ENCODE results near the gene IQGAP3. TPM values are rescaled to one million over a fixed set of nuclear protein-coding genes. Genes with fewer than 3 reads are reported as not detected.

IQGAP3 gene
- total RNA-seq, 1 experiment from 2014 or later: 48.3 TPM

- Mint-ChIP-seq H3K27me3 (ENCODE audit: insufficient read depth, unreplicated experiment) (no peaks in the 10 kb centered on the region), H3K4me1 (ENCODE audit: insufficient read depth, unreplicated experiment) (peaks cover 18% of the 10 kb centered on the region), H3K4me3 (ENCODE audit: unreplicated experiment) (no peak overlapping the region), H3K27ac (ENCODE audit: low read depth, unreplicated experiment) (no peak overlapping the region), H3K36me3 (ENCODE audit: insufficient read depth, unreplicated experiment) (peaks cover 66% of the 10 kb centered on the region), H3K9me3 (ENCODE audit: unreplicated experiment) (no peaks in the 10 kb centered on the region)
- DNase-seq (ENCODE audit: unreplicated experiment): no peak
- intact Hi-C loops (cut with micrococcal nuclease): no loop called here
- POLR2A ChIA-PET: interaction anchor here (0.5 to 6.7 kb wide), 6 partner anchors 9 to 263 kb away, joined by 3 to 83 read pairs (median 8); partner anchors contain the start of gene MEF2D
- no peak for TF ChIP-seq CTCF (IDR thresholded peaks at IDR 0.05; ENCODE audit: unreplicated experiment)
- CTCF ChIA-PET: interaction anchor here (0.5 to 8.3 kb wide), 8 partner anchors 8 to 254 kb away, joined by 3 to 64 read pairs (median 6); partner anchors contain the start of gene NAXE
- no TSS peak for BruUV-seq (replicated peaks)
These were observed 26.5 kb upstream of the IQGAP3 start for GRCh38 chr1:156598731-156599432.

GRCh38 chr1:156598125-156598524 lies 25.8 kb upstream of the IQGAP3 start:
- ChIA-PET CTCF (interaction anchor here (0.5 to 8.3 kb wide), 8 partner anchors 11 to 253 kb away, joined by 3 to 64 read pairs (median 4); no protein-coding TSS in a partner anchor), POLR2A (interaction anchor here (2.1 to 6.7 kb wide), 2 partner anchors 10 to 97 kb away, joined by 4 to 83 read pairs; partner anchors contain the start of gene MEF2D)
- no peak for TF ChIP-seq CTCF (IDR thresholded peaks at IDR 0.05; ENCODE audit: unreplicated experiment)
- Mint-ChIP-seq H3K36me3 (ENCODE audit: insufficient read depth, unreplicated experiment) (peaks cover 70% of the 10 kb centered on the region), H3K27ac (ENCODE audit: low read depth, unreplicated experiment) (no peak overlapping the region), H3K27me3 (ENCODE audit: insufficient read depth, unreplicated experiment) (no peaks in the 10 kb centered on the region), H3K4me1 (ENCODE audit: insufficient read depth, unreplicated experiment) (peaks cover 18% of the 10 kb centered on the region), H3K9me3 (ENCODE audit: unreplicated experiment) (no peaks in the 10 kb centered on the region), H3K4me3 (ENCODE audit: unreplicated experiment) (no peak overlapping the region)
- intact Hi-C loops (cut with micrococcal nuclease): no loop called here
- no peak for DNase-seq (ENCODE audit: unreplicated experiment)
- BruUV-seq (replicated peaks): no TSS peak

- intact Hi-C loops (cut with micrococcal nuclease): no loop called here
- ChIA-PET CTCF (interaction anchor here (0.9 to 1.6 kb wide), 8 partner anchors 12 to 216 kb away, joined by 3 to 10 read pairs (median 4); no protein-coding TSS in a partner anchor), POLR2A (interaction anchor here (1.1 kb wide), 1 partner anchor 16 kb away, joined by 3 read pairs; no protein-coding TSS in a partner anchor)
- H3K4me1 Mint-ChIP-seq (ENCODE audit: insufficient read depth, unreplicated experiment): peaks cover 11% of the 10 kb centered on the region
- no peak overlapping the region for H3K27ac Mint-ChIP-seq (ENCODE audit: low read depth, unreplicated experiment)
- no peak for TF ChIP-seq CTCF (IDR thresholded peaks at IDR 0.05; ENCODE audit: unreplicated experiment)
- H3K27me3 Mint-ChIP-seq (ENCODE audit: insufficient read depth, unreplicated experiment): no peaks in the 10 kb centered on the region
- H3K36me3 Mint-ChIP-seq (ENCODE audit: insufficient read depth, unreplicated experiment): peaks cover 76% of the 10 kb centered on the region
- no TSS peak for BruUV-seq (replicated peaks)
- H3K9me3 Mint-ChIP-seq (ENCODE audit: unreplicated experiment): no peaks in the 10 kb centered on the region
- DNase-seq (ENCODE audit: unreplicated experiment): no peak
- no peak overlapping the region for H3K4me3 Mint-ChIP-seq (ENCODE audit: unreplicated experiment)
These were observed 24.1 kb upstream of the IQGAP3 start for GRCh38 chr1:156596426-156596825.

- no peak for DNase-seq (ENCODE audit: unreplicated experiment)
- TF ChIP-seq CTCF (IDR thresholded peaks at IDR 0.05; ENCODE audit: unreplicated experiment): no peak
- POLR2A ChIA-PET: interaction anchor here (6.1 kb wide), 1 partner anchor 8 kb away, joined by 134 read pairs; the partner anchor contains the start of gene GPATCH4
- H3K4me3 Mint-ChIP-seq (ENCODE audit: unreplicated experiment): no peak overlapping the region
- H3K36me3 Mint-ChIP-seq (ENCODE audit: insufficient read depth, unreplicated experiment): peaks cover 64% of the 10 kb centered on the region
- no peaks in the 10 kb centered on the region for H3K9me3 Mint-ChIP-seq (ENCODE audit: unreplicated experiment)
- H3K27ac Mint-ChIP-seq (ENCODE audit: low read depth, unreplicated experiment): peak overlapping the region; percentile 20
- CTCF ChIA-PET: interaction anchor here (0.7 to 2.3 kb wide), 9 partner anchors 10 to 210 kb away, joined by 3 to 10 read pairs (median 4); partner anchors contain the start of gene BCAN
- H3K4me1 Mint-ChIP-seq (ENCODE audit: insufficient read depth, unreplicated experiment): peaks cover 13% of the 10 kb centered on the region
- intact Hi-C loops (cut with micrococcal nuclease): no loop called here
- H3K27me3 Mint-ChIP-seq (ENCODE audit: insufficient read depth, unreplicated experiment): no peaks in the 10 kb centered on the region
- BruUV-seq (replicated peaks): no TSS peak
These were observed 22.7 kb upstream of the IQGAP3 start for GRCh38 chr1:156595016-156595415.

Measured in MCF 10A (cell line).